T47D (cell line): Measurements from ENCODE around the gene KY.
A peak's percentile ranks its signal among the peaks of the same experiment; 100 is the strongest.

ENCODE experiments used
- DNase-seq, 2 experiments: peaks; one replicate each; pipeline versions ENCODE4 v3.0.0 to v3.0.0-alpha.2; 2011 to 2012; ENCODE audit warnings: low read depth in 1 of 2, low spot score in 1 of 2
- JUND ChIP-seq: IDR thresholded peaks from 2 replicates; pipeline ENCODE4 v1.6.1; 2012; ENCODE audit warnings: low read depth
- in situ Hi-C: cut with HindIII; loops from 2 replicates; pipeline ENCODE4 v1.10.0; 2016; ENCODE audit warnings: low sequenced_read_pairs, low pct_unique_long_range_greater_than_20kb

The KY gene

GRCh38 chr3:134647902-134648760 is 2.7 kb downstream of the KY start:
- no peak for DNase-seq
- TF ChIP-seq JUND, result no peak
- in situ Hi-C loops, result no loop called here

- DNase-seq, result no peak
- TF ChIP-seq JUND, result no peak
- in situ Hi-C loops, result no loop called here
These were observed 4.7 kb downstream of the KY start for GRCh38 chr3:134646086-134646485.

GRCh38 chr3:134645515-134645914 is 5.3 kb downstream of the KY start:
- DNase-seq, result no peak
- TF ChIP-seq JUND, result no peak
- in situ Hi-C loops, result no loop called here

GRCh38 chr3:134644731-134645514 is 5.9 kb downstream of the KY start:
- in situ Hi-C loops, result no loop called here
- DNase-seq, result peak in 1 of 2 experiments; percentile 55

GRCh38 chr3:134643150-134643675 is 7.6 kb downstream of the KY start:
- DNase-seq, result no peak
- in situ Hi-C loops, result no loop called here
- TF ChIP-seq JUND, result no peak

More at GRCh38 chr3:134644731-134645514, 5.9 kb downstream of the KY start:
- TF ChIP-seq JUND, result no peak

GRCh38 chr3:134642445-134643149 is 8.2 kb downstream of the KY start:
- no peak for TF ChIP-seq JUND
- in situ Hi-C loops, result no loop called here
- DNase-seq, result no peak

GRCh38 chr3:134641671-134642300 is 9.0 kb downstream of the KY start:
- DNase-seq, result no peak
- no peak for TF ChIP-seq JUND
- in situ Hi-C loops, result no loop called here

- in situ Hi-C loops, result no loop called here
- peak; percentile 56 to 62 for DNase-seq
- no peak for TF ChIP-seq JUND
These were observed 9.9 kb downstream of the KY start for GRCh38 chr3:134640872-134641470.

GRCh38 chr3:134640378-134640777 is 10.4 kb downstream of the KY start:
- DNase-seq, result no peak
- no peak for TF ChIP-seq JUND
- in situ Hi-C loops, result no loop called here

- in situ Hi-C loops, result no loop called here
- no peak for DNase-seq
- no peak for TF ChIP-seq JUND
These were observed 12.3 kb downstream of the KY start for GRCh38 chr3:134638385-134639030.

- in situ Hi-C loops, result no loop called here
- TF ChIP-seq JUND, result no peak
- no peak for DNase-seq
These were observed 14.4 kb downstream of the KY start for GRCh38 chr3:134636406-134636805.
